K562 (cell line): ENCODE data around the gene PITPNM1.

ENCODE experiments used
- ASH1L ChIP-seq: fragments of 450-650 bp; IDR thresholded peaks from 2 replicates; pipeline ENCODE4 v1.6.1; 2018; ENCODE audit warnings: borderline replicate concordance, mild to moderate bottlenecking, low read depth; ENCODE audit not compliant: partially characterized antibody
- BRCA1 ChIP-seq, 2 experiments: fragments of 450-650 bp in 1 of 2; sonication (generic) in 1 of 2; formaldehyde crosslinking in 1 of 2; IDR thresholded peaks; 2 replicates each; pipeline versions ENCODE4 v1.5.0 to v1.6.1; 2017 to 2020; ENCODE audit warnings: mild to moderate bottlenecking in 1 of 2, missing genetic modification reagents in 1 of 2
- GABPA ChIP-seq: fragments of 200-800 bp; sonication (Bioruptor generic); conservative IDR thresholded peaks from 2 replicates; pipeline ENCODE4 v1.6.1; 2016; ENCODE audit warnings: low read depth, missing genetic modification characterization, missing compliant biosample characterization
- SPI1 ChIP-seq: IDR thresholded peaks from 2 replicates; pipeline ENCODE4 v1.6.1; 2011; ENCODE audit warnings: low read depth, low read length, control low read depth, borderline replicate concordance
- ZNF282 ChIP-seq: sonication (generic); formaldehyde crosslinking; IDR thresholded peaks from 2 replicates; pipeline ENCODE4 v1.8.1; 2023; ENCODE audit warnings: missing genetic modification reagents

DNA sequence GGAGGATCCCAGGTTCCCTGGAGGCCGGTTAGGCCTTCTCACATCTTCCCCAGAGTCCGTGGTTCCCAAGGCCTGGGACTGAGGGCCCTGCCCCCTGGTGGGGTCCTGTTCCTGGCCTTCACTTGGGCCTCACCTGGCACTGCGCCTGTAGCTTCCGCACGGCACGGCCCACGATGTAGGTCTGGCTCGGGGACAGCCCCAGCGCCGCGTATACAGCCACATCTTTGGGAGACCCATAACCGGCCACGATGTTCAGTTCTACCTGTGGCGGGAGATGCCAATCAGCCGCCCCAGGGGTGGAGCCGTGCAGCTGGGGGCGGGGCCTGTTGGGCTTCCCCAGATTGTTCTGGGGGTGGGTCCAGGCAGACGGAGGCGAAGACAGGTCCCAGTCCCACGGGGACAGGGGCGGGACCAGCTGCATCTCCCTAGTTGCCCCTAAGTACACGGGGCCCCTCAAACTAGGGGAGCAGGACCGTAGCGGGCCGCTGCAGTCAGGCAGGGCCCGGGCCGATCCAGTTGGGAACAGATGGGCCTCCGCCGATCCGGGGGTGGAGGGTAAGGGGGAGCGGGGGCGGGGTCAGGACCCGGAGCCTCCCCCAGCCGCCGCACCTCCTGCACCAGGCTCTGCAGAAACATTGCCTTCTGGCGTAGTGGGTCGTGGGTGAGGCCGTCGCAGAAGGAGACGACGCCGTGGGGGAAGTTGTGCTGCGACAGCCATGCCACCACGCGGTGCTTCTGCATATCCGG is 12.2 kb downstream of the PITPNM1 start:
- TF ChIP-seq GABPA (tag) (no peak), ASH1L (no peak), BRCA1 (IDR thresholded peaks at IDR 0.05) (no peak), BRCA1 (CRISPR knock-in tag; IDR thresholded peaks at IDR 0.05) (no peak), SPI1 (no peak), ZNF282 (CRISPR knock-in tag) (no peak)
